HG02763 (cell line): ENCODE measurements around the gene PCDHGA3.
A peak's percentile ranks its signal among the peaks of the same experiment; 100 is the strongest.
"Not testable (repeated sequence)": the region's sequence is repeated elsewhere in the genome, so short reads cannot be mapped to it uniquely, and the experiment has no call there.

Experiments
- ATAC-seq: cut with Tn5 transposase; IDR thresholded peaks from one replicate; pipeline ENCODE4 v1.9.1; 2021; ENCODE audit warnings: mild to moderate bottlenecking, moderate library complexity; ENCODE audit not compliant: unreplicated experiment

The PCDHGA3 gene

DNA sequence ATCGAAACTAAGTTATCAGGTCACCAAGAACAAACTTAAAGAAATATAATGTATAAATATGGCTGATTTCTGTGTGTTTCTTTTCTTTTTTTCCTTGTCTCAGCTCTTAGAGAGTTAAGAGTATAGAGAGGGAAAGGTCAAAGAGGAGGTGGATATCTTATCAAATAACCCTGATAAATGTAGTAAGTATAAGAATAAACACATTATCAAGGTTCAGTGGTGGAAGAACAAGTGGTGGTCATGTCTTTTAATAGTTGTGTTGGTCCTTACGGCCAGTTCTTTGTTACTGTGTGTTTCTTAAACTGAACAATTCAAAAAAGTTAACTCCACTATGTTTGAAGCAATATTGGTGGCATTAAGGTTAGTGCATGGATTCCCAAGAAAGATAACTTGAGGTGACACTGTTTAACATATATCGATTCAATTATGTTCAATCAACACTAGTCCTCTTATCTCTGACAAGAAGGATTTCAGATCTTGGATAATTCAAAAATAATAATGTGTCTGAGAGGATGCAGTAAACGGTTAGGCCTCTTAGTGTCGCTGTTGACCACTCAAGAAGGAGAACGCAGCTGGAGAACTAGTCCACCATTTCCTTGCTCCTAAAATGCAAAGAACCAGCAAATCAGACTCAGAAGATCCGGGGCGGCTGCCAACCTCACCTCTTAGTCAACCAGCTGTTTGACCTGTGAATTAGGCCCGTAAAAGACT lies at the start of gene PCDHGA3:
Gene PCDHGA3, plus strand, starts transcription at position 588 of the 711 bp plus-strand sequence. CDS start 205 bp downstream, outside the sequence.
- no peak for ATAC-seq

DNA sequence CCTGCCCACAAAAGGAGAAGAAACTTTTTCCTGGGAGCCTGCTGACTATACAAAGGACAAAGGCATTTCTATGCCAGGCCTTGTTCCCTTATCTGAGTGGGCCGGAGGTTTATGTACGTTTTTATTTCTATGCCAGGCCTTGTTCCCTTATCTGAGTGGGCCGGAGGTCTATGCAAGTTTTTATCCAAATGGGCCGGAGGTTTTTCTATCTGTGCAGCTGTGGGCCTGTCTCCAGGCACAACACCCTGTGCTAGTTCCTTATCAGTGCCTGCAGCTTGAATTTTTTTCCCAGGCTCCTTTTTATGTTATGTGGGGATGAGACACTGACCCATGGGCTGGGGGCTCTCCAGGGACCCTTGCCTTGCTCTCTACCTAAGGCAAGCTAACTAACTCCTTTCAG lies 45.3 kb upstream of the PCDHGA3 start:
- no peak for ATAC-seq

DNA sequence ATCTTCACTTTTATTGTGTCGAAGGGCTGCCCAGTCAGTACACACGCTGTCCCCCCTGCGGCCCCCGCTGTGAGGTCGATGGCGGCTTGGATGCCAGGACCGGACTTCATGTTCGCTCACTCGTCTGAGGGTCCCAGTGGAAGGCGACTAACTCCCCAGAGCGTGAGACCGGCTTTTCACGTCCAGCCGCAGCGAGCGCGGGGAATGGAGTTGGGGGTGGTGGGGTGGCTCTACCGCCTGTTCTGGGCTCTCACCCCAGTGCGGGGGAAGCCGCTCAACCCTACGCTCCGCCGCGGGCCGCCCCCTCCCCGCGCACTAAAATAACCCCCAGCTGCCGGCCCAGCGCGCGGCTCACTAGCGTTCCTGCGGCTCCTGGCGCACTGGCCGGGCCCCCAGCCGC lies 39.9 kb upstream of the PCDHGA3 start, which contains the start of gene SLC25A2:
Gene SLC25A2, minus strand, starts transcription at position 294 of the 400 bp plus-strand sequence. Its CDS starts 184 bp downstream, at position 110.
- ATAC-seq, result no peak

DNA sequence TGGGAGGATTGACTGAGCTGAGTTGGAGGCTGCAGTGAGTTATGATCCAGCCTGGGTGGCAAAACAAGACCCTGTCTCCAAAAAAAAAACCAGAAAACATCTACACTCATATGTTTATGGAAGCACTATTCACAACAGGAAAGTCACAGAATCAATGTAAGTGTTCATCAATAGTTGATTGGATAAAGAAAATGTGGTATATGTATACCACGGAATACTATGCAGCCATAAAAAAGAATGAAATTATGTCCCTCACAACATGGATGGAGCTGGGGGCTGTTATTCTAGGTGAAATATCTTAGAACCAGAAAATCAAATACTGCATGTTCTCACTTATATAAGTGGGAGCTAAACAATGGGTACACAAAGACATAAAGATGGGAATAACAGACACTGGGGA lies 37.0 kb upstream of the PCDHGA3 start:
- no peak for ATAC-seq

DNA sequence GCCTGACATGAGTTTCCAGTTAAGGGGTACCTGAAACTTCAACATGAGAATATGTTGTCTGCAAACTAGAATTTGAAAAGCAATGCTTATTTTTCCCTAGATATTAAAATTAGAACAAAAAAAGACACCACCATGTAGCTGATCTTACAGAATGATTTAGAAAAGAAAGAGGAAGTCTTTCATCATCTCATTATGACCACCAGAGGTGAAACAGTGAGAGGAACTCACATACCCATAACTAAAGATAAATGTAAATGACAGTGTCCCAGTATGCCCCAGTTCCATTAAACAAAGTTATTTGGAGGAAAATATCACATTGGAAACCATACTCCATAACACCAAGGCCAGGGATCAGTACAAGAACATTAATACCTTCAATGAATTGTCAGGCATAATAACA lies 29.9 kb upstream of the PCDHGA3 start:
- ATAC-seq, result no peak

DNA sequence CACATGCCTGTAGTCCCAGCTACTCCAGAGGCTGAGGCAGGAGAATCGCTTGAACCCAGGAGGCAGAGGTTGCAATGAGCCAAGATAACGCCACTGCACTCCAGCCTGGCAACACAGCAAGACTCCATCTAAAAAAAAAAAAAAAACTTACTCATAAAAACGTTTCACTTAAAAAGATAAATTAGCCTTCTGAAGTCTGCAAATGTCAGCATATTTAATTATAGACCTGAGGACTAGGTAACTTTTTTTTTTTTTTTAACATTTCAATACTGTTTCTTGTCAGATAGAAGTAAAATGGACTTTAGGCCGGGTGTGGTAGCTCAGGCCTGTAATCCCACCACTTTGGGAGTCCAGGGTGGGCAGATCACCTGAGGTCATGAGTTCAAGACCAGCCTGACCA lies 26.7 kb upstream of the PCDHGA3 start:
- ATAC-seq, result not testable (repeated sequence)

DNA sequence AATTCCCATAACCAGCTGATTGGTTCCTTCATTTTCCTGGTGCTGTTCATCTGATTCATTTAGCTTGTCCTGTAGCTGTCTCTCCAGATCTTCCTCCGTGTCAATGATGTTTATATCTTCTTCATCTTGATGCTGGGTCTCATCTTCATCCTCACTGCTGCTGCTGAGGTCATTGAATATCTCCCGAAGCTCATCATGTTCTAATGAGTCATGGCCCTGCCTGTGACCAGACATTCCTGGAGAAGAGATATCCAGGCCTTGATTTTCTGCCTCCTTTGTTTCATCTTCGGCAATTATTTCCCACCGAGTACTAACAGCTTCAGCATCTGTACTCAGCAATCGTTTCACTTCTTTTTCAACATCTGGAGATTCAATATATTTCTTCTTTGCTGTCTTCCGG lies 24.4 kb upstream of the PCDHGA3 start:
- no peak for ATAC-seq

DNA sequence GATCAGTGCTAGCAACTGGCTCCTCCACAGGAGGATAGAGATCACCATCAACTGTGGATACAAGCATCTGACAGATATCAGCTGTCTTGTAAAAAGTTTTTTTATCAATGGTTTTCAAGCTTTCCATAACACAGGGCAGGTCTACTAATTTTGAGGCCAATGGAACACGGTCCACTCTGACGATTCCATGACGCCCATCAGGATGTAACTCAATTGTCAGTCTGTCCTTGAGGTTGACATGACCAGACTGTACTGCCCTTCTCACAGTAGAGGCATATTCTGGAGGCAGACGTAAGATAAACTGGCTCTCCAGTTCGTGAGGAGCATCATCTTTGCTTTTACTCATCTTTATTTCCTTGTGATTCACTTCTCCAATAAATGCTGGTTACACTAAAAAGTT lies 23.9 kb upstream of the PCDHGA3 start:
- ATAC-seq, result no peak

DNA sequence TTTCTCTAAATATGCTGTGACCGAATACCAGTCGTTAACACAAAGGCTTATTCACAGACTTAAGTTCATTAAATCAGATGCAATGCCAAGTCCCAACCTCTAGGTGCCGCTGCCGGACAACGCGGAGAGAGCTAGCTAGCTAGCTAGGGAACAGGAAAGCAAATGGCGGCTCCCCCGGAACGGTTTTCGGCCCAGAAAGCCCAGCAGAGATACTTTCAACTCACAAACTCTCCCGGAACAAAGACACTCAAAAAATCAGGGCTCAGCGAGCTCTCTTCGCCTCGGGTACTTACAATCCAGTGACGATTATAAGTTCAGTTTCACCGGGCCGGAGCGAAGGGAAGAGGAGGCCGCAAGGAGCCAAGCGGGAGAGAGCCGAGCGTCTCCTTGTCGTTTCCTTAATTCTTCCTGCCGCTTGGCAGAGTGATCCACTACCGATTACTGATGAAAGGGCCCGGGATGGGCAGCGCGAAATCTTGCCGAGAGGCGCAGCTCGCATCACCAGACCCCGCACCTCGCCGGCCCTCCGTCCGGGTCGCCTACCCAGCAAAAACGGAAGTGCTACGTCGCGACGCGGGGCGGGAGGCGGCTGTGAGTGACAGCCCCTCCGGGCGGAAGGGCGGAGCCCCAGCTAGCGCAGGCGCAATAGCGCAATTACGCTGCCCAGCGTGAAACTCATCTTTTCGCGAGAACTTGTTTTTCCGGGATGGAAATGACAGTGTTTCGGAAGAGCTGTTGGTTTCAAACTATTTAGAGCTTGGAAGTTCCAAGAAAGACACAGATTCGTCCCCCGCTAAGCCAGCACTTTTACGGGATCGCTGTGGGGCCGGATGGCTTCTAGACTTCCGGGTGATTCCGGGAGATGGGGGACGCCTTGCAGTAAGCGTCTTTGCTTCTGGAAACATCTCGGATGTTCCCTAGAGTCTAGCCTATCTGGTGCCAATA lies 23.1 kb upstream of the PCDHGA3 start, which contains the start of gene TAF7:
Gene TAF7, minus strand, starts transcription at position 560 of the 945 bp plus-strand sequence. CDS start 740 bp downstream, outside the sequence.
- peak; percentile 96 for ATAC-seq

DNA sequence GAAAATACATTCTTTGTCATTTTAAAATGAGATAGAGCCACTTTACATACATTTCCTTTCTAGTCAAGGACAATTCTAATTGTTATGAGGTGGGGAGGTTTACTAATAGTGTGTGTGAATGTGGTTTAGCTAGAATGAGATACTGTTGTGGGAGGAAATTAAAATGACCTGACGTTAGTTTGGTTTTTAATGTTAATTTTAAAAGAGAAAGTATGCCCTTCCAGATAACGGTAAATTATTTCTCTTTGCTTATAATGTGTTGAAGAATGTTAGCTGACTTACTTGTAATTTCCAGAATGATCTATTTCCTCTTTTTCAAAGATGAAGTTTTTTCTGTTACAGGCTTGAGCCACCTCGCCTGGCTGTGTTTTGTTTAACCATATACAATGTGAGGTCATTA lies 21.4 kb upstream of the PCDHGA3 start:
- ATAC-seq, result no peak

DNA sequence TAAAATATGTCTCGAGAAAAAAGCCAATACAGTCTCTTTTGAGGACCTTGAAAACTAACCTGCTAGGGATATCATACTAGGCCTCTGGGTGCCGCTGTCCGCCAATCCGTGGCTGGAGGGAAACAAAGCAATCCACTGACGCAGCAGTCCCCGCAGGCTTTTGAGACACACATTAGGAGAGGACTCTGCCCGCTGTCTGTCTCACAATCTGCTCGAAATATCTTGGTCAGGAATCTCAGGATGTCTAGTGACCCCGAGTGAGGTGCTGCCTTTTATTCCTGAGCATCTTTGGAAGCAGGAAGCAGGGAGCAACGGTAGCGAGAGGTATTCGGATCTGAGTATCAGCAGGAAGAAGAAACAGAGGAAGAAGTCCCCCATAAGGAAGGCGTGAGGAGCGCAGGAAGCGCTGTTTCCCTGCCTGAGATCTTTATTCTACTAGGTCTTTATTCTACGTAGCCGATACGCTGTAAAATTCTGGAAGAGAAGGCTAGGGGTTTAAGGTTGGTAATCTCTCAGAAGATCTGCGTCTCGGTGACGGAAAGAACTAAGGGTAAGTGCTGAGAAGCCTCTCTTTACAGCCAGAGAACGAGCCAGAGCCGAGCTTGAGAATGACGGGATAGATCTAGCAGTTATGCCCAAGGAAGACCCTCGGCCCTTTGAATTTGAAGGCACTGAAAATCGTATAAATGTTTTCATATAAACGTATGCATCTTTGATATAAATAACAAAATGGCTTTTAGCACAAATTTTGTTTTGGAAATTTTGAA lies 17.4 kb upstream of the PCDHGA3 start:
- ATAC-seq, result peak; percentile 89

DNA sequence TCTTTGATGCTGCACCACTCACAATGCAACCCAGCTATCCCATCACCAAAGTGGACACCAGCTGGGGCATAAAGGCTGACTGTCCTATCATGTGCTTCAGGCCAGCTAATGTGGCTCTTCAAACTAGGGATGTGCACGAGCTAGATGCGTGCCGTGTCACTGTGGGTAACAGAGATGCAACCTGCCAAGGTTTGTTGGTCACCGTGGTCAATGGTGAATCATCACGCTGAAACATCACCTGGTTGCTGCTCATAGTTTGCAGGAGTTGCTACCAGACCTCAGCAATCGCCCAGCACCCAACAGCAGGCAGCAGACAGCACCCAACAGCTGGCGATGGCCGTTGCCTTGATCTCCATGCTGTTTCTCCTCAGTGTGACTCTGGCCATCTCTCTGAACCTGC lies 15.4 kb upstream of the PCDHGA3 start:
- ATAC-seq, result no peak

DNA sequence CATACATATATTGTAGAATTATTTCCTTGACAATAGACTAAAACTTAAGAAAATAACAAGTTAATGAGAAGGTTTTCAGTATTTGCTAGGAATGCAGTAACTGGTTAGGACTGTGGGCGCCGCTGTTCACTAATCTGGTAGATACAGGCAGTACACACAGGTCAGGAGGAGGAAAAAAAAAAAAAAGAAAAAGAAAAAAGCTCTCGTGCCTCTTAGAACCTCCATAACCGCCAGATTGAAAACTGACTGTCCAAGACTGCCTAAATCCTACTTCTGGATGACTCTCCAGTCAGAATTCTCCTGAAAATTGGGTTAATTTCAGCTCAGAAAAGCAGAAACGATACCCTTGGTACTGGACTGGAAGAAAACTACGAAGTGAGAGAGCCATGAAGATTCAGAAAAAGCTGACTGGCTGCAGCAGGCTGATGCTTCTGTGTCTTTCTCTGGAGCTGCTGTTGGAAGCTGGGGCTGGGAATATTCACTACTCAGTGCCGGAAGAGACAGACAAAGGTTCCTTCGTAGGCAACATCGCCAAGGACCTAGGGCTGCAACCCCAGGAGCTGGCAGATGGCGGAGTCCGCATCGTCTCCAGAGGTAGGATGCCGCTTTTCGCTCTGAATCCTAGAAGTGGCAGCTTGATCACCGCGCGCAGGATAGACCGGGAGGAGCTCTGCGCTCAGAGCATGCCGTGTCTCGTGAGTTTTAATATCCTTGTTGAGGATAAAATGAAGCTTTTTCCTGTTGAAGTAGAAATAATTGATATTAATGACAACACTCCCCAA lies 13.1 kb upstream of the PCDHGA3 start, which contains the start of gene PCDHGA1:
Gene PCDHGA1, plus strand, starts transcription at position 216 of the 782 bp plus-strand sequence.
- ATAC-seq, result no peak

DNA sequence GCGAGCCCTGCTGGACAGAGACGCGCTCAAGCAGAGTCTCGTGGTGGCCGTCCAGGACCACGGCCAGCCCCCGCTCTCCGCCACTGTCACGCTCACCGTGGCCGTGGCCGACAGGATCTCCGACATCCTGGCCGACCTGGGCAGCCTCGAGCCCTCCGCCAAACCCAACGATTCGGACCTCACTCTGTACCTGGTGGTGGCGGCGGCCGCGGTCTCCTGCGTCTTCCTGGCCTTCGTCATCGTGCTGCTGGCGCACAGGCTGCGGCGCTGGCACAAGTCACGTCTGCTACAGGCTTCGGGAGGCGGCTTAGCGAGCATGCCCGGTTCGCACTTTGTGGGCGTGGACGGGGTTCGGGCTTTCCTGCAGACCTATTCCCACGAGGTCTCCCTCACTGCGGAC lies 11.1 kb upstream of the PCDHGA3 start:
- ATAC-seq, result not testable (repeated sequence)

DNA sequence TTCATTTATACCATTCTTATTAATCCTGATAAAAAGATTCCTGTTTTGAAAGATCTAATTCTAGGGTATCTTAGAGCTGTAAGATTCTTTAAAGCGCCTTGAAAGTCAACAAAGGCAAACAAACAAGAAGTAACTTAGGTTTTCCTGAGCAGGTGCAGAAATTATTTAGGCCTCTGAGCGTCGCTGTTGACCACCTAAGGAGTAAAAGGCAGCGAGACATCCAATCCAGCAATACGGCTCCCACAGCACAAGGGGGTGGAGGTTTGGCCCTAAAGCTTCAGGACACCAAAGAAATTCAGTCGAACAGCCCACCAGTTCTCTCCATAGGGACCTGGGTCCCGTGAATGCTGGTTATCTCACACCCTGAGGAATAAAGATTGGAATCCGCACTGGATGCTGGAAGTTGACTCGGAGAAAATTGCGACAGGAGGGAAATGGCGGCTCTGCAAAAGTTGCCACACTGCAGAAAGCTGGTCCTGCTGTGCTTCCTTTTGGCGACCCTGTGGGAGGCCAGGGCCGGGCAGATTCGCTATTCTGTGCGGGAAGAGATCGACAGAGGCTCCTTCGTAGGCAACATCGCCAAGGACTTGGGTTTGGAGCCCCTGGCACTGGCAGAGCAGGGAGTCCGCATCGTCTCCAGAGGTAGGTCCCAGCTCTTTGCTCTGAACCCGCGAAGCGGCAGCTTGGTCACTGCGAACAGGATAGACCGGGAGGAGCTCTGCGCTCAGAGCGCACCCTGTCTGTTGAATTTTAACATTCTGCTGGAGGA lies 4.9 kb upstream of the PCDHGA3 start, which contains the start of gene PCDHGA2:
Gene PCDHGA2, plus strand, starts transcription at position 223 of the 769 bp plus-strand sequence.
- no peak for ATAC-seq

DNA sequence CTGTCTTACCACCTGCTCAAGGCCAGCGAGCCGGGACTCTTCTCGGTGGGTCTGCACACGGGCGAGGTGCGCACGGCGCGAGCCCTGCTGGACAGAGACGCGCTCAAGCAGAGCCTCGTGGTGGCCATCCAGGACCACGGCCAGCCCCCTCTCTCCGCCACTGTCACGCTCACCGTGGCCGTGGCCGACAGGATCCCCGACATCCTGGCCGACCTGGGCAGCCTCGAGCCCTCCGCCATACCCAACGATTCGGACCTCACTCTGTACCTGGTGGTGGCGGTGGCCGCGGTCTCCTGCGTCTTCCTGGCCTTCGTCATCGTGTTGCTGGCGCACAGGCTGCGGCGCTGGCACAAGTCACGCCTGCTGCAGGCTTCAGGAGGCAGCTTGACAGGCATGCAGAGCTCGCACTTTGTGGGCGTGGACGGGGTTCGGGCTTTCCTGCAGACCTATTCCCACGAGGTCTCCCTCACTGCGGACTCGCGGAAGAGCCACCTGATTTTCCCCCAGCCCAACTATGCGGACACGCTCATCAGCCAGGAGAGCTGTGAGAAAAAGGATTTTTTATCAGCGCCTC lies 2.8 kb upstream of the PCDHGA3 start:
- ATAC-seq, result not testable (repeated sequence)

DNA sequence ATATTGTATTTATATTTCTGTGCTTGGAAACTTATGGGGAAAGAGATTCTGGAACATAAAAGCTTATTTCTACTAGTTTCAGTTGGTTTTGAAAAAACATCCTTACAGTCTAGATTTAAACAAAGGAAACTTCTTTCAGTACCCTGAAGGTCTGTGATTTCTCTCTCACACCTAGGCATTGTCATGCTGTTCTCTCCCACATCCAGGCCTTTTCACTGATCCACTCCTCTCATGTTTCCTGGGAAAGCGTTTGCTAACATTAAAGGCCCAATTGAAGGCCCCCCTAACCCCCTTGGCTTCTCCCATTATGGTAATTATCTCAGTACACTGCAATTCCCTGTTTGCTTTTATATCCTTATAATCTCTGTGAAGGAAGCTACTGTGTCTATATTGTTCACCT lies 856 bp upstream of the PCDHGA3 start:
- ATAC-seq, result no peak

DNA sequence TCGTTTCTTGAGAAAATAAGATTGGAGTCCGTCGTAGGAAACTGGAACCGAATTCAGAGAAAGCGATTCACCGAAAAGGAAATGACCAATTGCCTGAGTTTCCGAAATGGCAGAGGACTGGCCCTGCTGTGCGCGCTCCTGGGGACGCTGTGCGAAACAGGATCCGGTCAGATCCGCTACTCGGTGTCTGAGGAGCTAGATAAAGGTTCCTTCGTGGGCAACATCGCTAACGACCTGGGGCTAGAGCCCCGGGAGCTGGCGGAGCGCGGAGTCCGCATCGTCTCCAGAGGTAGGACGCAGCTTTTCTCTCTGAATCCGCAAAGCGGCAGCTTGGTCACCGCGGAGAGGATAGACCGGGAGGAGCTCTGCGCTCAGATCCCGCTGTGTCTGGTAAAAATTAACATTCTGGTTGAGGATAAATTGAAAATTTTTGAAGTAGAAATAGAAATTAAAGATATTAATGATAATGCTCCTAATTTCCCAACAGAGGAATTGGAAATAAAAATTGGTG lies 379 bp downstream of the PCDHGA3 start:
- no peak for ATAC-seq

DNA sequence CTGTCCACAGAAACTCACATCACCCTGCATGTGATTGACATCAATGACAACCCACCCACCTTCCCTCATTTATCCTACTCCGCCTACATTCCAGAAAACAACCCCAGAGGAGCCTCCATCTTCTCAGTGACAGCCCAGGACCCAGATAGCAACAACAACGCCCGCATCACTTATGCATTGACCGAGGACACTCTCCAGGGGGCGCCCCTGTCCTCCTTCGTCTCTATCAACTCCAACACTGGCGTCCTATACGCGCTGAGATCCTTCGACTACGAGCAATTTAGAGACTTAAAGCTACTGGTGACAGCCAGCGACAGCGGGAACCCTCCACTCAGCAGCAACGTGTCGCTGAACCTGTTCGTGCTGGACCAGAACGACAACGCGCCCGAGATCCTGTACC lies 1.7 kb downstream of the PCDHGA3 start:
- no peak for ATAC-seq
